PC-9 (cell line): Measurements from ENCODE around the gene FSTL1. TPM values are rescaled to one million over a fixed set of nuclear protein-coding genes. Genes with fewer than 3 reads are reported as not detected.

Source experiments
- BruUV-seq: library from RNA; stranded (reverse); fragments of 400-500 nt; replicated peaks from 2 replicates; lab custom pipeline; 2021; lab: Mats Ljungman, UMichigan
- CTCF ChIA-PET: fragments of 300-600 bp; sonication (Branson Sonifier 250); formaldehyde crosslinking; loops from one replicate; lab custom pipeline; 2022; ENCODE audit warnings: antibody characterized with exemption; lab: Charles Lee
- POLR2A ChIA-PET: fragments of 300-600 bp; sonication (Branson Sonifier 250); formaldehyde crosslinking; loops from one replicate; lab custom pipeline; 2022; ENCODE audit warnings: antibody characterized with exemption; ENCODE audit not compliant: unreplicated experiment; lab: Charles Lee
- DNase-seq, 2 experiments: peaks; one replicate each; pipeline versions ENCODE4 v3.0.0 to v3.0.0-alpha.2; 2015 to 2022; ENCODE audit warnings: mixed read lengths in 1 of 2
- H2AFZ ChIP-seq: fragments of 200-600 bp; sonication (generic); 2 replicates; pipeline ENCODE4 v1.8.1; 2017; ENCODE audit warnings: antibody characterized with exemption
- H3F3A ChIP-seq: fragments of 200-600 bp; sonication (generic); 2 replicates; pipeline ENCODE4 v1.8.1; 2017; ENCODE audit warnings: antibody characterized with exemption, mild to moderate bottlenecking, low read depth; ENCODE audit not compliant: insufficient read depth
- H3K27ac ChIP-seq: fragments of 200-600 bp; sonication (generic); 2 replicates; pipeline ENCODE4 v1.6.1; 2016; ENCODE audit warnings: mixed run types
- H3K27me3 ChIP-seq: fragments of 200-600 bp; sonication (generic); 2 replicates; pipeline ENCODE4 v1.6.1; 2016; ENCODE audit warnings: low read depth, mixed run types; ENCODE audit not compliant: insufficient read depth
- H3K36me3 ChIP-seq: fragments of 200-600 bp; sonication (generic); 2 replicates; pipeline ENCODE4 v1.6.1; 2016; ENCODE audit warnings: low read depth, mixed run types
- H3K4me1 ChIP-seq: fragments of 200-600 bp; sonication (generic); replicated peaks from 2 replicates; pipeline ENCODE4 v1.6.1; 2016; ENCODE audit warnings: mixed run types; ENCODE audit not compliant: insufficient read depth
- H3K4me2 ChIP-seq: fragments of 200-600 bp; sonication (generic); 2 replicates; pipeline ENCODE4 v1.6.1; 2017; ENCODE audit warnings: mixed run types
- H3K4me3 ChIP-seq: fragments of 200-600 bp; sonication (generic); 2 replicates; pipeline ENCODE4 v1.6.1; 2016; ENCODE audit warnings: mixed run types
- H3K79me2 ChIP-seq: fragments of 200-600 bp; sonication (generic); 2 replicates; pipeline ENCODE4 v1.6.1; 2017; ENCODE audit warnings: low read depth, mixed run types
- H3K9me2 ChIP-seq: fragments of 200-600 bp; sonication (generic); 2 replicates; pipeline ENCODE4 v1.8.1; 2017; ENCODE audit warnings: mild to moderate bottlenecking; ENCODE audit not compliant: insufficient read depth
- H3K9me3 ChIP-seq: fragments of 200-600 bp; sonication (generic); 2 replicates; pipeline ENCODE4 v1.8.1; 2016; ENCODE audit warnings: low read depth; ENCODE audit not compliant: insufficient read depth
- H4K20me1 ChIP-seq: fragments of 200-600 bp; sonication (generic); 2 replicates; pipeline ENCODE4 v1.8.1; 2017; ENCODE audit not compliant: insufficient read depth
- EZH2 ChIP-seq: fragments of 200-600 bp; sonication (generic); IDR thresholded peaks from 2 replicates; pipeline ENCODE4 v1.8.0; 2017; ENCODE audit warnings: antibody characterized with exemption, low read depth
- intact Hi-C: fragments of 100-400 bp; cut with micrococcal nuclease; formaldehyde crosslinking; loops from one replicate; pipeline ENCODE4 v1.10.0; 2022; ENCODE audit not compliant: unreplicated experiment
- total RNA-seq: library from RNA; stranded (reverse); gene quantifications from 2 replicates; pipeline ENCODE4 v1.2.3, GENCODE V29; 2021
- TF ChIP-seq, protein P1 (sequence below): fragments of 200-600 bp; sonication (generic); conservative IDR thresholded peaks from 2 replicates; pipeline ENCODE4 v1.6.1; 2017; ENCODE audit warnings: mixed run types, antibody characterized with exemption, mild to moderate bottlenecking, moderate library complexity

Gene FSTL1
- total RNA-seq, 1 experiment from 2014 or later, result 225 TPM

DNA sequence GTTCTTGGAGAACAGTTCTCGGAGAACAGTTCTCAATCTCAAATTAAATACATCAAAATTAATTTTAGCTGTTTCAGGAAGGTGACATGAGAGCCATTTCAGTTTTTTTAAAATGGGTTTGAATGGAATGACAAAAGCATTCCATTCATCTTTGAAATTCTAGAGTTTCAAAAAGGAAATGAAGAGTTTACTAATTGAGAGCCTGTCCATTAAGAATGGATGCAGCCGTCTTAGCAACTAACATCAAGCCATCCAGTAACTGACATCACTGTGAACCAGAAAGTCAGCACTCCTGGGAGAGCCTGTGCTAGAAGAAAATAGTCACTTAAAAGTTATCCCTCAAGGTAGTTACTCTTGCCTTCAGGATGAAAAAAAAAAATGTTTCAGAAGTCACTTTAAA is 47.0 kb upstream of the FSTL1 start:
- no peaks in the 10 kb centered on the region for H3K27me3 ChIP-seq
- ChIA-PET POLR2A (no interaction called here), CTCF (no interaction called here)
- H3K9me3 ChIP-seq, result peaks cover 16% of the 10 kb centered on the region; the same call in 1 of the 2 replicates
- no peak overlapping the region for H3K27ac ChIP-seq
- no TSS peak for BruUV-seq
- no peaks in the 10 kb centered on the region for H3K79me2 ChIP-seq
- H3K4me2 ChIP-seq, result no peak overlapping the region
- H3F3A ChIP-seq, result peaks cover 11% of the 10 kb centered on the region; the same call in 1 of the 2 replicates
- H3K4me3 ChIP-seq, result no peak overlapping the region
- H3K36me3 ChIP-seq, result 0 out of 2 replicates have a peak, but pooled peaks cover 5% of the 10 kb centered on the region
- peaks cover 22% of the 10 kb centered on the region for H3K4me1 ChIP-seq
- intact Hi-C loops, result loop anchor here (10.0 kb wide), 1 partner anchor 63 kb away; no protein-coding TSS in a partner anchor
- no peak for TF ChIP-seq EZH2
- TF ChIP-seq, protein P1, sequence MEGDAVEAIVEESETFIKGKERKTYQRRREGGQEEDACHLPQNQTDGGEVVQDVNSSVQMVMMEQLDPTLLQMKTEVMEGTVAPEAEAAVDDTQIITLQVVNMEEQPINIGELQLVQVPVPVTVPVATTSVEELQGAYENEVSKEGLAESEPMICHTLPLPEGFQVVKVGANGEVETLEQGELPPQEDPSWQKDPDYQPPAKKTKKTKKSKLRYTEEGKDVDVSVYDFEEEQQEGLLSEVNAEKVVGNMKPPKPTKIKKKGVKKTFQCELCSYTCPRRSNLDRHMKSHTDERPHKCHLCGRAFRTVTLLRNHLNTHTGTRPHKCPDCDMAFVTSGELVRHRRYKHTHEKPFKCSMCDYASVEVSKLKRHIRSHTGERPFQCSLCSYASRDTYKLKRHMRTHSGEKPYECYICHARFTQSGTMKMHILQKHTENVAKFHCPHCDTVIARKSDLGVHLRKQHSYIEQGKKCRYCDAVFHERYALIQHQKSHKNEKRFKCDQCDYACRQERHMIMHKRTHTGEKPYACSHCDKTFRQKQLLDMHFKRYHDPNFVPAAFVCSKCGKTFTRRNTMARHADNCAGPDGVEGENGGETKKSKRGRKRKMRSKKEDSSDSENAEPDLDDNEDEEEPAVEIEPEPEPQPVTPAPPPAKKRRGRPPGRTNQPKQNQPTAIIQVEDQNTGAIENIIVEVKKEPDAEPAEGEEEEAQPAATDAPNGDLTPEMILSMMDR, result no peak
- DNase-seq, result no peak
- H4K20me1 ChIP-seq, result no peaks in the 10 kb centered on the region
- no peaks in the 10 kb centered on the region for H3K9me2 ChIP-seq
- no peak overlapping the region for H2AFZ ChIP-seq

DNA sequence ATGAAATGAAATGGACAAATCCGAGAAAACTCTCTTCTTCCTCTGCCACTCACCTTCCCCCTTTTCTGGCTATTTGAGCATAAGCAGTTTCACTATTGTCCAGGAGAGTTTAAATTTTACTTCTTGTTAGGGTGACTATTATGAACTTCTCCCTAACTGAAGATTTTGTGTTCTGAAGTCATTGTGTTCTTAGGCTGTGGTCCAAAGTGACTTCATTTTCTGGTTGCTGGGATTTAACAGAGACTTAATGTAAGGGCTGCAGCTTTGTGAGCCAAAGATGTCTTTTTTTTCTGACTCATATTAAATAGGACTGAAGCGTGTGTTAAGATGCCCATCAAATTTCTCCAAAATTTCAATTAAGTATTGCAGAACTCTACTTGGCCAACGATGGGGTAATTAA is 46.5 kb upstream of the FSTL1 start:
- Histone ChIP-seq H3K9me3 (peaks cover 16% of the 10 kb centered on the region; the same call in 1 of the 2 replicates), H3K4me3 (no peak overlapping the region), H4K20me1 (no peaks in the 10 kb centered on the region), H2AFZ (no peak overlapping the region), H3K27me3 (no peaks in the 10 kb centered on the region), H3K4me2 (no peak overlapping the region), H3K79me2 (no peaks in the 10 kb centered on the region), H3K4me1 (peaks cover 22% of the 10 kb centered on the region), H3F3A (peaks cover 11% of the 10 kb centered on the region; the same call in 1 of the 2 replicates), H3K9me2 (no peaks in the 10 kb centered on the region), H3K27ac (no peak overlapping the region), H3K36me3 (0 out of 2 replicates have a peak, but pooled peaks cover 5% of the 10 kb centered on the region)
- BruUV-seq, result no TSS peak
- CTCF ChIA-PET, result no interaction called here
- TF ChIP-seq, protein P1, result no peak
- TF ChIP-seq EZH2, result no peak
- intact Hi-C loops, result loop anchor here (10.0 kb wide), 1 partner anchor 63 kb away; no protein-coding TSS in a partner anchor
- POLR2A ChIA-PET, result interaction anchor here (0.6 kb wide), 1 partner anchor 1174 kb away, joined by 3 read pairs; no protein-coding TSS in a partner anchor
- no peak for DNase-seq

- Histone ChIP-seq H4K20me1 (no peaks in the 10 kb centered on the region), H3K79me2 (no peaks in the 10 kb centered on the region), H3K27ac (peak overlapping the region; percentile 37; the same call in 1 of the 2 replicates), H2AFZ (no peak overlapping the region), H3F3A (peaks cover 11% of the 10 kb centered on the region; the same call in 1 of the 2 replicates), H3K4me1 (peaks cover 22% of the 10 kb centered on the region), H3K4me3 (no peak overlapping the region), H3K4me2 (0 out of 2 replicates have a peak overlapping the region, but pooled peaks have one; percentile 30), H3K36me3 (0 out of 2 replicates have a peak, but pooled peaks cover 5% of the 10 kb centered on the region), H3K27me3 (no peaks in the 10 kb centered on the region), H3K9me3 (peaks cover 16% of the 10 kb centered on the region; the same call in 1 of the 2 replicates), H3K9me2 (no peaks in the 10 kb centered on the region)
- ChIA-PET CTCF (no interaction called here), POLR2A (no interaction called here)
- BruUV-seq, result no TSS peak
- DNase-seq, result peak; percentile 65
- TF ChIP-seq, protein P1, result no peak
- TF ChIP-seq EZH2, result no peak
- intact Hi-C loops, result loop anchor here (1.0 to 10.0 kb wide), 2 partner anchors 27 to 62 kb away; no protein-coding TSS in a partner anchor
Measured at GRCh38 chr3:120496278-120497002, 45.6 kb upstream of the FSTL1 start.
